SJCRH30 (cell line): ENCODE results near the gene DNAJB12. TPM values are rescaled to one million over a fixed set of nuclear protein-coding genes. Genes with fewer than 3 reads are reported as not detected.
A peak's percentile ranks its signal among the peaks of the same experiment; 100 is the strongest.
"Not testable (repeated sequence)": the region's sequence is repeated elsewhere in the genome, so short reads cannot be mapped to it uniquely, and the experiment has no call there.

Source experiments
- DNase-seq, 2 experiments: peaks; one replicate each; pipeline ENCODE4 v3.0.0-alpha.2; 2015 to 2020
- H3K27ac ChIP-seq: fragments of 250-450 bp; sonication (Bioruptor Pico); 2 replicates; pipeline ENCODE4 v1.5.1; 2020; ENCODE audit warnings: mild to moderate bottlenecking, moderate library complexity
- H3K27me3 ChIP-seq: fragments of 250-450 bp; sonication (Bioruptor Pico); 2 replicates; pipeline ENCODE4 v1.5.1; 2020; ENCODE audit warnings: mild to moderate bottlenecking, moderate library complexity
- H3K36me3 ChIP-seq: fragments of 250-450 bp; sonication (Bioruptor Pico); 2 replicates; pipeline ENCODE4 v1.5.1; 2020; ENCODE audit warnings: mild to moderate bottlenecking, moderate library complexity
- H3K4me1 ChIP-seq: fragments of 250-450 bp; sonication (Bioruptor Pico); 2 replicates; pipeline ENCODE4 v1.5.1; 2020; ENCODE audit warnings: mild to moderate bottlenecking, moderate library complexity
- H3K4me3 ChIP-seq: fragments of 250-450 bp; sonication (Bioruptor Pico); 2 replicates; pipeline ENCODE4 v1.5.1; 2020; ENCODE audit warnings: mild to moderate bottlenecking, moderate library complexity
- H3K9me3 ChIP-seq: fragments of 250-450 bp; sonication (Bioruptor Pico); replicated peaks from 2 replicates; pipeline ENCODE4 v1.5.1; 2020; ENCODE audit warnings: mild to moderate bottlenecking, moderate library complexity
- total RNA-seq: library from RNA; depleted of rRNA; stranded (reverse); fragments of >200 nt; shearing (Covaris generic); gene quantifications from 2 replicates; pipeline ENCODE4 v1.2.3, GENCODE V29; 2014

The DNAJB12 gene
- total RNA-seq, 1 experiment from 2014 or later: 22.3 TPM

DNA sequence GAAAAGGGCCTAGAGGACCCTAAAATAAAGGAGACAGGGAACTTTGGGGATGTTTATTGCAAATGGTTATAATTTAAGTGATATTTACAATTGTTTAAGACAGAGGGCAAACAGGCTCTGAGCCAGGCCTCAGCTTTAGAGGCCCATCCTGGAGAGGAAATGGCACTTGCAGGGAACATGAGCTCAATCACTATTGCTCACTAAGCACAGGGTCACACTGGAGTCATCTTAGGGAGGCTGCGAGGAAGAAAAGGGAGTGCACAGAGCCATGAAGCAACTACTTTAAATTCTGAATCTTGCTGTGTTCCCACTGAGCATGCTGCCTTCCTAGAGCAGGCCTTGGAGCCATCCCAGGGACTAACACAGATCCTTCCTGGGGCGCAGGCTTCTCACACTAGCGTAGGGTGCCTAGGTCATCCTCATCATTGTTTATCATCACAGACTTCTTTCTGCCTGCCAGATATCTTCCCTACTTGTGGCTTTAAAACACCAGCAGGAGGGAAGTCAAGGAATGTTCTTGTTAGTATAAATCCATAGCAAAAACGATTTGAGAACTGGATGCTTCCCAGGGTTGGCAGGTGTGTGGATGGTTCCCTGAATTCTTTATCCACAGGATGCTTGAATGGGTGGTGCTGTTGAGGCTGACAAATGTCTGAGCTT, 12.7 kb upstream of the DNAJB12 start:
- DNase-seq: no peak
- no peaks in the 10 kb centered on the region for H3K27me3 ChIP-seq
- H3K9me3 ChIP-seq: no peaks in the 10 kb centered on the region
- H3K4me1 ChIP-seq: no peaks in the 10 kb centered on the region
- H3K36me3 ChIP-seq: peaks cover 4% of the 10 kb centered on the region; the same call in 1 of the 2 replicates
- H3K27ac ChIP-seq: no peak overlapping the region
- no peak overlapping the region for H3K4me3 ChIP-seq

DNA sequence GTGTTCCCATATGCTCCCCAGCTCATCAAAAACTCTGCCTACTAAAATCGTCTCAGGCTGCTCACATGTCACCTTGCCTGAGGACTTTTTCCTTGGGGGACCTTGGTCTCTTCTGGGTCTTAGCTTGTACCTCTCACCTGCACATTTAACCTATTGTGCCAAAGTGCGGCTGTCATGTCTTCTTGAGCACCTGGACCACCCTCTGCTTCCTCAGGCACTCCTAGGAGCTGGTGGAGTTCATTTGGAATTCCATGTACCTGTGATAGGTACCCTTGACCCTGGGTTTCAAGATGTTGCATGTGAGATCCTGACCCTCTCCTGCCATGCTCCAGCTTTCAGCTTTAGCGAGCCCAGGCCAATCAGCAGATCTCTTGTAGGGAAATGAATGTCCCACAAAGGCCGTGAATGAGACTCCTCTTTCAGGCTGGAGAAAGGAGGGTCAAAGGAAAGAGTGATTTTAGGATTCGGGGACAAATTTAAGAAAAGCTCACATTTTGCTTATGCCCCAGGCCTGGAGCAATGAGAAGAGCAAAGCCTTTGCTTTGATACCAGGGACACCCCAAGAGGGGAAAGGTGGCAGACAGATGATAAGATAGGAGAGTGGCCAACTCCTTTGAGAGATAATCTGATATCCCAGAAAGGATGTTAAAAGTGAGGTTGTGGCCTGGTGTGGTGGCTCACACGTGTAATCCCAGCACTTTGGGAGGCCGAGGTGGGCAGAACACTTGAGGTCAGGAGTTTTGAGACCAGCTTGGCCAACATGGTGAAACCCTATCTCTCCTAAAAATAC, 10.6 kb upstream of the DNAJB12 start:
- H3K27ac ChIP-seq: no peak overlapping the region
- no peaks in the 10 kb centered on the region for H3K9me3 ChIP-seq
- no peak overlapping the region for H3K4me3 ChIP-seq
- H3K36me3 ChIP-seq: peaks cover 4% of the 10 kb centered on the region; the same call in 1 of the 2 replicates
- no peaks in the 10 kb centered on the region for H3K27me3 ChIP-seq
- no peak for DNase-seq
- no peaks in the 10 kb centered on the region for H3K4me1 ChIP-seq

DNA sequence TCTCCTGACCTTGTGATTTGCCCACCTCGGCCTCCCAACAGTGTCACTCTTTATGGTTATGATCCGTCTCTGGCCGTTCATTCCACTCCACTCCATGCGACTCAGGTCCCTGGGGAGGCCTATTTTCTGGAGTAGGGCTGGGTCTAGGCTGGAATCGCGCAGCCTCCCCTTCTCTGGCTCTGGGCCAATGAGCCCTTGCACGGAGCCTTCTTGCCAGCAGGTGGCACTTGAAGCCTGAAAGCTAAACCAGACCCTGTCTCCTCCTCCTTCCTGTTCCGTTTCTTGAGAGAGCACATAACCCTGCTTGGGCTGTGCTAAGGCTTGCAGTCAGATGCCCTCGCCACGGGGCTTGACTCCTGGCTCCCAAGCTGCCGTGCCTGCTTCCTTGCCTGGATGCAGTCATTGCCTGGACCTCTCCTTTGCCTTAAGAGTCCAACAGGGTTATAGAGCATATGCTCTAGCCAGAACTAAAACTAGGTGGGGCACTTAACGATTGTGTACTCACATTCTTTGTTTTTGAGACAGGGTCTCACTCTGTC, 9.6 kb upstream of the DNAJB12 start:
- DNase-seq: peak; percentile 91 to 97
- H3K27ac ChIP-seq: no peak overlapping the region
- no peaks in the 10 kb centered on the region for H3K27me3 ChIP-seq
- peaks cover 4% of the 10 kb centered on the region; the same call in 1 of the 2 replicates for H3K36me3 ChIP-seq
- no peaks in the 10 kb centered on the region for H3K9me3 ChIP-seq
- no peaks in the 10 kb centered on the region for H3K4me1 ChIP-seq
- no peak overlapping the region for H3K4me3 ChIP-seq

DNA sequence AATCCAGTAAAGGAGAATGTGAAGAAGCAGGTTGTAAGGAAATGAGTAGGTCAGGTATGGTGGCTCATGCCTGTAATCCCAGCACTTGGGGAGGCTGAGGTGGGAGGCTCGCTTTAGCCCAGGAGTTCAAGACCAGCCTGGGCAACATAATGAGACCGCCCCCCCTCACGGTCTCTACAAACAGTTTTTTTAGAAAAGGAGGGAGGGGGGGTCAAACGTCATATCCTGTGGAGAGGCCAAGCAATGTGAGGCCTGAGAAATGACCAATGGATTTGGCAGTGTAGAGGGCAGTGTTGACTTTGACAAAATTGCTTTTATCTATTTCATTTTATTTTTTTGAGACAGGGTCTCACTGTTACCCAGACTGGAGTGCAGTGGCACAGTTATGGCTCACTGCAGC, 2.3 kb upstream of the DNAJB12 start:
- H3K4me1 ChIP-seq: no peaks in the 10 kb centered on the region
- H3K36me3 ChIP-seq: no peaks in the 10 kb centered on the region
- no peak overlapping the region for H3K4me3 ChIP-seq
- H3K27me3 ChIP-seq: no peaks in the 10 kb centered on the region
- DNase-seq: no peak
- H3K27ac ChIP-seq: no peak overlapping the region
- no peaks in the 10 kb centered on the region for H3K9me3 ChIP-seq

DNA sequence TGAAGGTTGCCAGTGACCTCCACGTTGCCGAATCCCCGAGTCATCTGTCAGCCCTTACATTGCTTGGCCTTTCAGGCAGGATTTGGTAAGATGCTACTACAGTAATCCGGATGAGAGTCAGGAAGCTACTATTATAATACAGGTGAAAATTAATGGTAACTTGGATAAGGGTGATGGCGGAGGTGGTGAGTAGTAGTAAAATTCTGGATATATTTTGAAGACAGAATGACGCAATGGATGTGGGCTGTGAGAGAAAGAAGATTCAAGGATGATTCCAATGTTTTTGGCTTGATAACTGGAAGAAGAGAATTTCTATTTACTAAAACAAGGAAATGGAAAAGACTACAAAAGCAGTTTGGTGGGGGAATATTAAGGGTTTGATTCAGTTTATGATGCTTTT, 1.4 kb upstream of the DNAJB12 start:
- no peaks in the 10 kb centered on the region for H3K4me1 ChIP-seq
- H3K36me3 ChIP-seq: no peaks in the 10 kb centered on the region
- DNase-seq: no peak
- no peaks in the 10 kb centered on the region for H3K9me3 ChIP-seq
- no peaks in the 10 kb centered on the region for H3K27me3 ChIP-seq
- H3K27ac ChIP-seq: no peak overlapping the region
- no peak overlapping the region for H3K4me3 ChIP-seq

DNA sequence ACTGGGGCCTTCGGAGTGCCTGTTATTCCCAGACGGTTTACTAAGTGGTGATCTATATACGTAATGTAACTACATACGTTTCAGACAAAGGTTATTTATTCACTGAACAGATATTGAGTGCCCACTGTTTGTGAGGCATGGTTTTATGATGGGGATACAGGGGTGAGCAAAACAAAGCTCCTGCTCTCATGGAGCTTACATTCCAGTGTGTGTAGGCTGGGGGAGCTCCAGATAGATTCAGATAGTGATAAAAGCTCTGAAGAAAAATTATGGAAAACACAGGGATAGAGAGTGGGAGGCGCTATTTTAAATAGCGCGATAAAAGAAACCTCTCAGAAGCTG, 466 bp upstream of the DNAJB12 start:
- Histone ChIP-seq H3K27ac (peak overlapping the region; percentile 95), H3K4me1 (no peaks in the 10 kb centered on the region), H3K36me3 (no peaks in the 10 kb centered on the region), H3K9me3 (no peaks in the 10 kb centered on the region), H3K27me3 (no peaks in the 10 kb centered on the region), H3K4me3 (peak overlapping the region; percentile 89)
- DNase-seq: no peak

DNA sequence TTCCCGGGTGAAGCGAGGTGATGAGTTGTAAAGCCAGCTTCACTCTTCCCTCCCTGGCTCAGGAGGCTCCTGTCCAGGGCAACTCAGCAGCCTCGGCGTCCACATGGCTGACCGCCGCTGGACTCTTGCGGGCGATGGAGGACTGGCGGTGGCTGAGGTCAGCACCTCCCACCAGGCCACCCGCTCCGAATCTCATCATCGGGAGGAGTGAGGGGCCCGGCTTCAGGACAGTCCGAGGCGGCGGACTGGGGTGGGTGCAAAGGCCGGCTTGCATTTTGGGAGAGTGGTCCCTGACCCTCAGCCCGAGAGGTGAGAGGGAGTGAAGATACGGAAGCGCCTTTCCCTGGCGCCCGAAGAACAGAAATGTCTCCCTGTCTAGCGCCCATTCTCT, 759 bp downstream of the DNAJB12 start:
- peak overlapping the region; percentile 95 for H3K27ac ChIP-seq
- no peak for DNase-seq
- no peaks in the 10 kb centered on the region for H3K27me3 ChIP-seq
- peak overlapping the region; percentile 89 for H3K4me3 ChIP-seq
- no peaks in the 10 kb centered on the region for H3K4me1 ChIP-seq
- H3K36me3 ChIP-seq: no peaks in the 10 kb centered on the region
- no peaks in the 10 kb centered on the region for H3K9me3 ChIP-seq

DNA sequence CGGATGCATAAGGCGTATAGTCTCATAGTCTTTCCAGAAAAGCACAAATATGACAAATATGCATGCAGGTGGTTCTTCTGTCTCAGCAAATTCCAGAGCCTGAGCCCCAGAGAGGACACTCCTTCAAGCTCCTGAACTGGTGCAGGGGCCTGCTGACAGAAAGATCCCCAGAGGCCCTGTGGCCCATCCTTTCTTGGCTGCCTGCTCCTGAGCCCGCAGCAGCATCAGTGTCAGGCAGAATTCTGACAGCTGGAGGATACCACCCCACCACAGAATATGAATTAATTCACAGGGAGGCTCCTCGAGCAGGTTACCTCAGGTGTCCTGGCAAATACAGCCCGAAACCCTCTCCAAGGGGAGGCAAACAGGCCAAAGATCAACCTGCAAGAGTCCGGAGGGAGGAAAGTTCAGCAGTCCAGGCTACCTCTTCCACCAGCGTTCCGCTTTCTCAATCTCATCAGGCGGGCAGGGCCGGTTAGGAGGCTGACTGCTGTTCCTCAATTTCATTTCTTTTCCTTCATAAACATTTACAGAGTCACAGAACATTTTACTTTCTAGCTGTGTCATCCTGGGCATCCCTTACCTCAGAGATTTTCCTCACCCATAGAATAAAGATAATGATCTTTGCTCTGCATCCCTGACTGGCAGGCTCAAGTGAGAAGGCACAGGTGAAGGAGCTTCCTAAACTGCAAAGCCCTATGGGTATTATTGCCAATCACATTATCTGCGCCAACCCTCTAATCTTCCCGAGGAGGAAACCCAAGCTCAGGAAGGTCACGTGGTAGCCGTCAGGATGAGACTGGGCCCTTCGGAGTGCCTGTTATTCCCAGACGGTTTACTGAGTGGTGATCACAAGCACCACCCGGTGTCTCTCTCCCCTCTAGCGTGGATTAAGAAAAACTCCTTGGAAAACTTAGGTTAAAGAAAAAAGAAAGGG, 1.4 kb downstream of the DNAJB12 start:
- DNase-seq: peak in 1 of 2 experiments; percentile 59
- no peaks in the 10 kb centered on the region for H3K9me3 ChIP-seq
- H3K4me1 ChIP-seq: no peaks in the 10 kb centered on the region
- no peaks in the 10 kb centered on the region for H3K36me3 ChIP-seq
- H3K27ac ChIP-seq: peak overlapping the region; percentile 95
- no peaks in the 10 kb centered on the region for H3K27me3 ChIP-seq
- H3K4me3 ChIP-seq: peak overlapping the region; percentile 89

DNA sequence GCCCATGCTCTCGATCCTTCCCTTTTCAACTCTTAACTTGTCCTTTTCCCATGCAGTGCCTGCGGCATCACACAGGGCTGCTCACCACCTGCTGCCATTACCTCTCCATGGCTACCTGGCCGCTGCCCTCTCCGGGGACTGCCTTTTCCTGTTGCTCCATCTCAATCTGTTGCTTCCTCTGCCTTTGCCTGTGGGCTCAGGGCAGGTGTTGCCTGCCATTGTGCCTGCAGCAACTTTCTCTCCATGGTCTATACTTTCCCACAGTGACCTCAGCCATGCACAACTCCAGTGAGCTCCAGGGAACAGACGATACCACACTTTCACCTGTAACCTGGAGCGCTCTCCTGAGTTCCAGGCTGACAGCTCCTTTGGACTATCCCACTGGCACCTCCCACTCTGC, 3.2 kb downstream of the DNAJB12 start:
- H3K4me3 ChIP-seq: no peak overlapping the region
- no peak for DNase-seq
- no peaks in the 10 kb centered on the region for H3K9me3 ChIP-seq
- H3K27ac ChIP-seq: no peak overlapping the region
- H3K36me3 ChIP-seq: no peaks in the 10 kb centered on the region
- H3K27me3 ChIP-seq: no peaks in the 10 kb centered on the region
- no peaks in the 10 kb centered on the region for H3K4me1 ChIP-seq

DNA sequence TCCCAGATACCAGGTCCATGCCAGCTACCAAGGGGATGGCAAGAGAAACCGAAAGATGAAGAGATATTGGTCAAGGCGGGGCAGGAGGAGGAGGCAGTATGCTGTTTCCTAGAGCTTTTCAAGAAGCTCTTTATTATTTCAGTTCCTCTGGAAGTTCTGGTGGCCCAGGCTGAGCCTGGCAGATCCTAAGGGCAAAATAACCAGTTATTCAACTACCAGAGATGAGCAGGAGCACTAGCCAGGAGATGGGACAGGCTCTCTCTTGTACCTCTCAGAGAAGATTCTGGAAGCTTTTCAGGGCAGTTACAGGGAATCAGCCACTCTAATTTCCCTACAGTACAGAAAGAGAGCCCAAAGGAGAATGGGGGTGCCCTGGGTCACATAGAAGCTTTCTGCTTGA, 5.3 kb downstream of the DNAJB12 start:
- Histone ChIP-seq H3K9me3 (no peaks in the 10 kb centered on the region), H3K4me1 (no peaks in the 10 kb centered on the region), H3K36me3 (no peaks in the 10 kb centered on the region; the same call in 1 of the 2 replicates), H3K4me3 (no peak overlapping the region), H3K27ac (no peak overlapping the region), H3K27me3 (no peaks in the 10 kb centered on the region)
- DNase-seq: no peak

DNA sequence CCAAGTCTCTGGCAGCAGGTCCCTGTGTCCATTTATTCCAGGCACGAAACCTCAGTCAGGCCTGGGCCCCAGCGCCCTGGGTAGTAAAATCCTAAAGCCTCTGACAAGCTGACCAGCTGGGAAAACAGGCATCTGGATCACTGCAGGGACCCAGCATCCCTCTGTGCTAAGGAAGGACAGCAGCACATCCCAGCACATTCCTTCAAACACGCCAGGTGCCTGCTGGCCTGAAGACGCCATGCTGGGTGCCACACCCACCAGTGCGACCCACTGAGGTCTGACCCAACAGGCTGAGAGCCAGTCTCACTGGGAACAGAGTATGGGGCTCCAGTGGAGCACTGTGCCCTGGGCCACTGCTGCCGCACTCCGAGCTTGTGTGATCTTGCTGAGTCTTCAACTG, 6.4 kb downstream of the DNAJB12 start:
- H3K36me3 ChIP-seq: no peaks in the 10 kb centered on the region; the same call in none of the 2 replicates

DNA sequence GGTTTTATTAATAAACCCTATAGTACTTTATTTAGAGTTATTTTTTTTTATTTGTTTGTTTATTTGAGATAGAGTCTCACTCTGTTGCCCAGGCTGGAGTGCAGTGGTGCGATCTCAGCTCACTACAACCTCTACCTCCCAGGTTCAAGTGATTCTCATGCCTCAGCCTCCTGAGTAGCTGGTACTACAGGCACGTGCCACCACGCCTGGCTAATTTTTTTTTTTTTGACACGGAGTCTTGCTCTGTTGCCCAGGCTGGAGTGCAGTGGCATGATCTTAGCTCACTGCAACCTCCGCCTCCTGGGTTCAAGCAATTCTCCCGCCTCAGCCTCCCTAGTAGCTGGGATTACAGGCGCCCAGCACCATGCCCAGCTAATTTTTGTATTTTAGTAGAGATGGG, 8.6 kb downstream of the DNAJB12 start:
- not testable (repeated sequence) for H3K9me3 ChIP-seq, H3K4me3 ChIP-seq, H3K27me3 ChIP-seq, H3K4me1 ChIP-seq, DNase-seq, H3K27ac ChIP-seq, H3K36me3 ChIP-seq

More for the DNA sequence above, 6.4 kb downstream of the DNAJB12 start:
- Histone ChIP-seq H3K27ac (no peak overlapping the region), H3K4me1 (no peaks in the 10 kb centered on the region), H3K9me3 (no peaks in the 10 kb centered on the region), H3K4me3 (no peak overlapping the region), H3K27me3 (no peaks in the 10 kb centered on the region)
- no peak for DNase-seq

DNA sequence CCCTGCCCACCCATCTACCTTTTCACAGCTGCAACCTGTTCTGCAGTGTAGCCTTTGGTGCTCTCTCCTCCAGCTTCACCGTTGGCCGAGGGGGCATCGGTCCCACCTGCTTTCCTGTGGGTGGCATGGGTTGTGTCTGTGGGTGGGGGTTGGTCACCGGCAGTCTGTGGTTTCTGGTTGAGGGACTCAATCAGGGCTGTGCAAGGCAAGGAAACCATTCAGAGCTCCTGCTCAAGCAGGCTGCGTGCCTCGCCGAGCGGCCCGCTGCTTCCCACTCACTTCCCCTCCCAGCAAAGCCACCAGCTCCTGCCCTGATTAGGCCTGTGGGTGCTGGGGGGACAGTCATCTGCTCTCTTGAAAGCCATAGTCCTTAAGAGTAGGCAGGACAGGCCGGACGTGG, 9.8 kb downstream of the DNAJB12 start:
- no peaks in the 10 kb centered on the region for H3K27me3 ChIP-seq
- H3K9me3 ChIP-seq: no peaks in the 10 kb centered on the region
- DNase-seq: no peak
- no peaks in the 10 kb centered on the region for H3K4me1 ChIP-seq
- no peak overlapping the region for H3K27ac ChIP-seq
- H3K36me3 ChIP-seq: peaks cover 14% of the 10 kb centered on the region
- no peak overlapping the region for H3K4me3 ChIP-seq

DNA sequence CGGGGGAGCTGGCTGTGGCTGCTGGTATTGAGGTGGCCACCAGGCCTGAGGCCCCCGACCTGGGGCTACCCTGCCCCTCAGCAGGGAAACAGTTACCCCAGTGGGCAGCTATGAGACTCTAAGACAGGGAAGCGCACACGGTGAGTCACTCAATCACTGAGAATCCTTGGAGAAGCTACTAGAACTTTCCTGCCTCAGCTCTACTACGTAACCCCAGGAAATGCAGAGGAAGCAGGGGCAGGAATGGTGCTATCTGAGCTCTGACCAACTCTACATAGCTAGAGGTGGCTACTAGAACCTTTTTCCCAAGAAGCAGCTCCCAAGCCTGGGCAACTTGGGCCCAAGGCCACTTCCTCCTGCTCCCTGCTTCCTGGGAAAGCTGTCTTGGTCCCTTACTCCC, 11.8 kb downstream of the DNAJB12 start:
- Histone ChIP-seq H3K36me3 (peaks cover 17% of the 10 kb centered on the region), H3K27ac (no peak overlapping the region), H3K4me3 (no peak overlapping the region), H3K4me1 (no peaks in the 10 kb centered on the region), H3K27me3 (no peaks in the 10 kb centered on the region), H3K9me3 (no peaks in the 10 kb centered on the region)
- DNase-seq: no peak
